ENCODE results near the gene FAM9C. TPM values are rescaled to one million over a fixed set of nuclear protein-coding genes. Genes with fewer than 3 reads are reported as not detected.
A peak's percentile ranks its signal among the peaks of the same experiment; 100 is the strongest.

The FAM9C gene
- polyA plus RNA-seq, 3 donors, result 0.17 to 0.48 (median 0.43) TPM

DNA sequence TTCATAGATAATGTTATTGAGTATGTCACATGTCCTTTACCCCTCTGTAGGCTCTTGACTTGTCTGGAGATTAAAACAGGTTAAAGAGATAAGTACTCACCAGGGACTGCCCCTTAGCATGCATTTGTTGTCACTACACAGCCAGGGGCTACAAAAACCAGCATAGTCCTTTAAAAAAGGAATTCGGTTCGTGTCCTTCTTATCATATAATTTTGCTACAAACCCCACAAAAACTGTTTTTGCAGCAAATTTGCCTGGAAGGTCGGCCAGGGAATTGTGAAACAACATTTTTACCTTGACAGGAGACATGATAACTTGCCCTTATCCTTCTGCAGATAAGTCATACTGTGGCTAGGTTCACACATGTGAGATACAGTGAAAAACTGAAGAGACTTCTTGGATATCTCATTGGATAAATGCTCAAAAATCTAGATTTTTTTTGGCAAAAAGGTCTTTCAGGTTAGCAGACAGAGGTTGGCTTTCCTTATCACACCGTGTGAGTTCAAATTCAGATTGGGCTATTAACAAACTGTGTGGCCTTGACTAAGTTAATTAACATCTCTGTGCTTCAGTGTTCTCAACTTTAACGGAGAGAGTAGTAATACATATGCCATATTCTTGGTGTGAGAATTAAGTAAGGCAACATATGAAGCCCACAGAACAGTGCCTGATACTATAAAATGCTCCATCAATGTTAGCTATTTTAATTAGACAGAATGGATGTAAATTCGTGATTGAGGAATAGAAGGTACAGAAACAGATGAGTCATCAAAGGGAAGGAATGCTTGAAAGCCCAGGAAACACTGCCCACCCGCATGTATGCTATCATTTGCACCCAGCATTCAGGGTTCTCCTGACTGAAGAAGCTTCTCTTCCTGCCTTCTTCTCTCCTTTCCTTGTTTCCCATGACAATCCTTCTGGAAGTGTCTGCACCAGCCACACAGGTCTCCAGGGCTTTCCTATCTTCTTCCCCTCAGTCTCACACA lies 30.0 kb downstream of the FAM9C start:
- DNase-seq (ENCODE audit: extremely low read depth in 1 of 11, low read depth in 9 of 11, low spot score in 4 of 11), result no peak

DNA sequence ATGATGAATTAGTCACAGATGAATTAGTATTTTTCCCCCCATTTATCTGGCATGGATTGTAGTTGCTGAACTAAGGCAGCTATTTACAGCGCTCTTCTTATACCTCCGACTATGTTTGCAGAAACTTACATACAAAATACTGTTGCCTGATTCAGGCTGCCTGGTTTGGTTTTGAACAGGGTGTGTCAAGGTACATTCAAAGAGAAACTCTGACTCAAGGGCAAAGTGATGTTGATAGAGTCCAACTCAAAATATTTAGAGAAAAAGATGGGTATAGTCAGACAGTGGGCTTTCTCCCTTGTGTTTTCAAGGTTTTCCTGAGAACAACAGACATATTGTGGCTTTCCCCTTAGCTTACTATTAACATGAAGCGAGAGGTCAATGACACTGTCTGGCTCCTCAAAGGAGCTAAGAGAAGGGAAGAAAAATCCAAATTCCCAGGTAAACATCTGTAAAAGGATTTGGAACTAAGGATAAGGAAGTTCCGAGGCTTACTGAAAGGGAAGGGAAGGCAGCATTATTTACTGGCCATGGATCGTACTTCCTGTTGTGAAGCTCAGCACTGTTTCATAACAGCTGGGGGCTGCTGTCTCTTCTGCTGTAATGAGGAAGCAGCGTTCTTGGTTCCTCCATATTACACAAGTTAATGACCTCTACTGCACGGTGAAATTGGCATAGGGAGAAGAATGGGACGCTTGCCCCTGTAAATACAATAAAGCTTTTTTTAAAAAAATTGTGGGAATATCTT lies 30.9 kb downstream of the FAM9C start:
- DNase-seq (ENCODE audit: extremely low read depth in 1 of 11, low read depth in 9 of 11, low spot score in 4 of 11), result peak in 2 of 11 donors; percentile 47 to 59

DNA sequence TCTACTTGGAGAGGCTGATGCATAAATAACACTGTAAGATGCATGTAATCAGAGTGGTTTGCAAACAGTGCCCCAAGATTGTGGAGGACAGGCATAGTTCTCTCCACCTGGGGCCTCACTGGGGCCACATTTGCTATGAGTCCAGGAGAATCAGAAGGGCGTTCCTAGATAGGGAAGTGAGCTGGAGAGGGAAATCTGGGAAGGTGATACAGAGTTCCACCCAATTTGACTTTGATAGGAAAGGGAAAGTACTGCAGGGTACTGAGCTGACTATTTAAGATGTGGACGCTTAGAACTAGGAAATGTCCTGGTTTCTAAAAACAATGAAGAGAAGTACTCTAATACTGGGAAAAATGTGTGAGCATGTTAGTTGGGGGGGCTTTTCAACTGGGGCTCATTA lies 33.9 kb downstream of the FAM9C start:
- no peak for DNase-seq (ENCODE audit: extremely low read depth in 1 of 11, low read depth in 9 of 11, low spot score in 4 of 11)

DNA sequence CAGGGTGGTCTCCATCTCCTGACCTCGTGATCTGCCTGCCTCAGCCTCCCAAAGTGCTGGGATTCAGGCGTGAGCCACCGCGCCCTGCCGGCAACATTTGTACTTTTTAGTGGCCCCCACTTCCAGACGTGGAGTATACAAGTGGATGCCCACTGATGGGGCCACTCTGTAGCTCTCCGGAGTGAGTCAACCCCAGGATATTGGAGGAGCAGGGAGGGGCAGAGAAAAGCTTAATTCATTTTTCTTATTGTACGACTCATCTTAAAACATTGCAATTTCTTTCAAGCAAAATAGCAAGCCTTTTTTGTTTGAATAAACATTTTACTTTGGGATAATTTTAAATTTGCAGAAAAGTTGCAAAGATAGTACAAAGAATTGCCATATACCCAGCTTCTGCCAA lies 34.6 kb downstream of the FAM9C start:
- no peak for DNase-seq (ENCODE audit: extremely low read depth in 1 of 11, low read depth in 9 of 11, low spot score in 4 of 11)

DNA sequence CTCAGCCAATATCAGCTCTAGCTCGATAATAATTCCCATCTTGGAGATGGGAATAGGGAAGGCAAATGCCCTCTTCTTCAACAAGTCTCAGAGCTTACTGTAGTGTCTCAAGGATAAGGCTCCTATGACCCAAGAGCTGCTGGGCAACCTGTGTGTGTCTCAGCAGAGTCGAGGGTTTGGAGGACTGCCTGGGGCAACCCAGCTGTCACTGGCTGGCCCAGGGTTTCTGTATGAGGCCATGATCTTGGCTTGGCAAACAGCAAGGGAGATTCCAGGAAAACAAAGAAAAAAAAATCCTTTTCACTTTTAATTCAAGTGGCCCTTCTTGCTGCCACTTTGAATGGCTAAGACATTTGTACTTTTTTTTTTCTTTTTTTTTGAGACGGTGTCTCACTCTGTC lies 35.1 kb downstream of the FAM9C start:
- no peak for DNase-seq (ENCODE audit: extremely low read depth in 1 of 11, low read depth in 9 of 11, low spot score in 4 of 11)

DNA sequence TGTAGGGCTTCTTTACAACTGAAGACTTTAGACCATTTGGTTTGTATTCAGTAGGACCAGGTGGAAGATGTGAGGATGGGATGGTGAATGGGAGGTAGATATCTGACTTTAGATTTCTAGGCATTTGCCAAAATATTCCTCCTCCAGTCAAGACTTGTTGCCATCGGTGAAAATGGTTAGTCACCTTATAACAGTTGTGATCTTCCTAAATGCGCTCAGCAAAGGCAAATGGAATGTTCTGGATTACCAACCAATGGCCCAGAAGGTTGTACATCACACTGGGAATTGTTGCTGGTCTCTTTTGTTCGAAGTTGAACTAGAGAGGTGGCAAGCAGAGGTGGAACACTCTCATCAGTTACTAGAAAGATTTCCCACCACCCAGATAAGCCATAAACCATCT lies 35.6 kb downstream of the FAM9C start:
- DNase-seq (ENCODE audit: extremely low read depth in 1 of 11, low read depth in 9 of 11, low spot score in 4 of 11), result no peak

DNA sequence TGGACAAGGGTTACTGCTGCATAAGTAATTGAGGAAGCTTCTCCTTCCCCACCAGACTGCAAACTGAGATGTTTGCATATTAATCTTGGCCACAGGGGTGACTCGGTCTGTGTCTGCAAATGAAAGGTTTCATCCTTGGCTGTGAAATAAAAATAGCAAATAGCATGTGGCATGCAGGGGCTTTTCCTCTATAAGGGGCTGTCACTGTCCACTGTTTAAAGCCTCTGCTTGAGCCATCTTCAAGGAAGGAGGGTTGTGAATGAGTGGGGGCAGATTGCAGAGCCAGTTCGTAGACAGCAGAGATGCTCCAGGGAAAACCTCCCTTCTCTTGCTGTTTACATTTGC lies 36.3 kb downstream of the FAM9C start:
- DNase-seq (ENCODE audit: extremely low read depth in 1 of 11, low read depth in 9 of 11, low spot score in 4 of 11), result no peak

DNA sequence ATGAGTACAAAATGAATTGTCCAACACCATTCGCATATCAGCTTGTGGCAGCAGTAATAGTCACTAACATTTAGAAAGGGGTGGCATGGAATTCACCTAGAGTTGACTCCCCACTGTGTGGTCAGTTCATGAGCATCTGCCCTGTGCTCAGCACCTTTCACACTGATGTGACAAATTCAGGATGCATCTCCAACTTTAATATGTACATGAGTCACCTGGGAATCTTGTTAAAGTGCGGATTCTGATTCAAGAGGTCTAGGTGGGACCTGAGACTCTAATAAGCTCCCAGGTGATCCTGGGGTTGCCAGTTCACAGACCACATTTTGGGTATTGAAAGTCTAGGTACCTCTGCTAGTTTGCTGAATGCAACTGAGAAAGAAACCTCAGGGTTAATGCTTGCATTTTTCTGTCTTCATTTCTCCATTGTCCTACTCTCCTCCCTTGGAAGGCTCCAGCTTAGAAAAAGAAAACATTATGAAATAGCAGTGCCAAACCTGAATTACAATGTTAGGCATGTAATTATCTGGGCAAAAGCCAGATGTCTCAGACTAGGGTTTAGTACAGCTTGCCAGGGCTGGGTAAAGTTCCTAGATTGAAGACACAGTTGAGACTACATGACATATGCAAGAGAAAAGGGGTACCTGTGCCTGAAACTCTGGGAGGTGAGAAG lies 36.8 kb downstream of the FAM9C start:
- no peak for DNase-seq (ENCODE audit: extremely low read depth in 1 of 11, low read depth in 9 of 11, low spot score in 4 of 11)

DNA sequence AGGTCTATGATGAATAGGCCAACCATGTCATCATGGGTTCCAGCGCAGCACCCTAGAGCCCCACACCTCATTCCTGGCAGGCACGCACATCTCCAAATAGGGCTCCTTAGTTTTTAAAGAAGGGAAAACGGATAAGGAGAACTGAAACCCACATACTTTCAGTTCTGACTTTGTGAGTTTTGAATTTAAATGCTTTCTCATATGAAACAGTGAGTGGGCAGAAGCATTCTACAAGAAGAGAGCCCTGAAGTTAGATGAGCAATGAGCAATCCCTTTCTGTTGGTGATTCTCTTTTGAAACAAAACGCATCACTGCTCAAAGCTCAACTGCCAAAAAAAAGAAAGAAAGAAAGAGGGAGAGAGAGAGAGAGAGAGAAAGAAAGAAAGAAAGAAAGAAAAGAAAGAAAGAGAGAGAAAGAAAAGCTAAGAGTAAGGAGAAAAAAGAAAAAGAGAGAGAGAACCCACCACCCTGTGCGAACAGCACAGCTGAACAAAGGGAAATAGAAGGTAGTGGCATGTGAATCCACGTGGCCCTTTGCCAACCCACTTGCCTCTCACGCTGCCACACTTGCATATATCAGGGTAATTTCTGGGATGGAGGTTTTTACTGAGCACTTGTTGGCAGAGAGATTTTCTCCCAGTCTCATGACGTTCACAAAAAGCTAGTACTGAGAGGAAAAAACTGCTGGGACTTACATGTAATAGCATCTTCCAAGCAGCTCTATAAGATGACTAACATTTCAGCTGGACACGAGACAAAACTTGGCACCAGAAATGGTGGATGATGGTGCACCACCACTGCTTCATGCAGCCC lies 38.6 kb downstream of the FAM9C start:
- DNase-seq (ENCODE audit: extremely low read depth in 1 of 11, low read depth in 9 of 11, low spot score in 4 of 11), result no peak

DNA sequence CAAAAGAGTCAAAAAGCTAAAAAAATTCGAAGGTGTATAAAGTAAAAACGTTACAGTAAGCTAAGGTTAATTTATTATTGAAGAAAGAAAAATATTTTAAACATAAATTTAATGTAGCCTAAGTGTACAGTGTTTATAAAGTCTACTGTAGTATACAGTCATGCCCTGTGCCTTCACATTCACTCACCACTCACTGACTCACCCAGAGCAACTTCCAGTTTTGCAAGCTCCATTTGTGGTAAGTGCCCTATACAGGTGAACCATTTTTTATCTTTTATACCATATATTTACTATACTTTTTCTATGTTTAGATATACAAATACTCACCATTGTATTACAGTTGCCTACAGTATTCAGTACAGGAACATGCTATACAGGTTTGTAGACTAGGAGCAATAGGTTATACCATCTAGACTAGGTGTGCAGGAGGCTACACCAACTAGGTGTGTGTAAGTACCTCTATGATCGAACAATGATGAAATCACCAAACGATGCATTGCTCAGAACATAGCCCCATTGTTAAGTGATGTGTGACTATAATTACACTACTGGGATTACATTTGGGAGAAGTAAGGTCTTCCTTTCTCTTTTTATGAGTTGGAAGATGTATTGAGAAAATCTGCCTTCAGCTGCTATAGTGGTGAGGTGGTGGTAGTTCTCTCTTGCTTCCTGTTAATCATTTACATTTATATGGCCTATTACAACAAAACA lies 42.3 kb downstream of the FAM9C start:
- DNase-seq (ENCODE audit: extremely low read depth in 1 of 11, low read depth in 9 of 11, low spot score in 4 of 11), result no peak

DNA sequence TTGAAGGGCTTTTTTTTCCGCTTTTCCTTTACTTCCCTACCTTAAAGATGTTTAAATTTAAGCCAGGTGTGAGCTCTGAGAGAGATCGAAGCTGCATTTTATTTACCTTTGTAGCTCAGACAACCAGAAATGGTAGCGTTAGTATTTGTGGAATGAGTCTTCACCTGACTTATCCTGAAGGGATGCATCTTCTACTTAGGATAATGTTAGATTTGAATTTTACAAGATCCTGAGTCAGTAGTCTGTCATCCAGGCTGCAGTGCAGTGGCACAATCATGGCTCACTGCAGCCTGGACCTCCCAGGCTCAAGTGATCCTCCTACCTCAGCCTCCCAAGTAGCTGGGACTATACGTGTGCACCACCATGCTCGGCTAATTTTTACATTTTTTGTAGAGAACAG lies 43.3 kb downstream of the FAM9C start:
- no peak for DNase-seq (ENCODE audit: extremely low read depth in 1 of 11, low read depth in 9 of 11, low spot score in 4 of 11)

DNA sequence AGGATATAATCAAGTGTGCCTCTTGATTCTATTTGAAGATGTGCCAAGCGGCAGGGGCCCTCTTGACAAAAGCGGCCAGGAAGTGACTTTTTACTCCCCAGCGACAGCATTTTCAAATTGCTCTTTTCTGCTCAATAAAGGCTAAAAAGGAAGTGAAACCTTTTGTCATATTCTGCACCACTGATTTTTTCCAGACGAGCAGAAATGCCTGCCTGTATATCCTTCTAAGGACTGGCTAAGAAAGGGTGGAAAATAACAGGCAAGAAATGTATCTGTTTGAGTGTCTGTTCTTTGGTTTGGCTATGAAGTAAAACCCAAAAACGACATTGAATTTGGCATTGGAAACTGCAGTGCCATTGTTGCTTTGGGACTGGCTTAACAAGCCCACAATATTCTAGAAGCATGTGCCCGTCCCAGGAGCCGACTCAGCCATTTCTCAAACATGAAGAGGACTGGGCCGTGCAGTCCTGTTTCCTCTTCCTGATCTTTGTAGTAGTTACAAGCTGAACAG lies 44.1 kb downstream of the FAM9C start:
- DNase-seq (ENCODE audit: extremely low read depth in 1 of 11, low read depth in 9 of 11, low spot score in 4 of 11), result no peak

DNA sequence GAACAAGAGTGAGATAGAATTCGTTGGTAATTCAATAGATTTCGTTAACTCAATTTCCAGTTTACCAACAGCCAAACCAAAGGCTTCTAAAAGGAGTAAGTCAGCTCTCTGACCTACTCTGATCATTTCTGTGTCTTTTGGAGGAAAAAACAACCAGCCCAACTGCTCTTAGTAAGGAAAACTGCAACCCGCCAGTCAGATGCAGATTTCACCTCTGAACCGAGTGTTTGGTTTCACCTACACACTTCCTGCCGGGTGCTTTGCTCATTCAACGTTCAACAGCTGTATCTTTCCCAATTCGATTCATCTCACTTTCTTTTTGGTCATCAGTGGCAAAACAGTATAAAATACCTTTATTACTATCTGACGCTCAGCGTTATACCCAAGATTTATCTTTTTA lies 45.0 kb downstream of the FAM9C start:
- DNase-seq (ENCODE audit: extremely low read depth in 1 of 11, low read depth in 9 of 11, low spot score in 4 of 11), result no peak

DNA sequence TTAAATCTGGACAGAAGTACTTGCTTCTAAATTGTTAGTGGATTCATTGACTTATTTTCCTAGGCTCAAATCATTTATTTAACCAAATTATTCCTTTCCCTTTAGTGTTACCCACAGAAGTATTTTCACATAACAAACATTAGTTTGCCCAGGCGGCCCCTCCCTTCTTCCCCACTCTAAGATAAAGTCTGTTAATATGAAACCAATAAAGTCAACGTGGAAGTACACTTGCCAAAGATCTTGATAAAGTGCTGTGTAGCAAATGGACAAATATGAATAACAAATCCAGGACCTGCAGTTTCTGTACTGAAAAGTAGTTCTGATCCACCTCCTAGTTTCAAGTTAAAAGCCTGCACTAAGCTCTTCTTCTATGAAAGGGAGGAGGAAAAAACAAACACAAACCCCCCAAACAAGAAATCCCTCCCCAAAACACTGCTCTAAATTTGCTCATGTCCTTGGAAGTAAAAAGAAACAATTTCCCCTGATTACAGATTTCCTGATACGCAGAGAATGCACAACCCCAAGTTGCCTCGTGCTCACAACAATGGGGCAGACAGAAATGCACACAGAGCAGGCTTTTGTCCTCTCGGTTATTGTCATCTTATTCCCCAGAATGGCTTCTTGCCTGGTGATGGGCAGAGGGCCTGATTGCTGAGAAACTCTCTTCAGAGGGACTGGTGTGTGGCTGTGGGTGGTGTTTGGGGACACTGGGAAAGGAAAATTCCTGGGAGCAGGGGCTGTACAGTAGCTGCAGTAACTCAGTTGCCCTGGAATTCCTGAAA lies 46.3 kb downstream of the FAM9C start:
- DNase-seq (ENCODE audit: extremely low read depth in 1 of 11, low read depth in 9 of 11, low spot score in 4 of 11), result no peak

DNA sequence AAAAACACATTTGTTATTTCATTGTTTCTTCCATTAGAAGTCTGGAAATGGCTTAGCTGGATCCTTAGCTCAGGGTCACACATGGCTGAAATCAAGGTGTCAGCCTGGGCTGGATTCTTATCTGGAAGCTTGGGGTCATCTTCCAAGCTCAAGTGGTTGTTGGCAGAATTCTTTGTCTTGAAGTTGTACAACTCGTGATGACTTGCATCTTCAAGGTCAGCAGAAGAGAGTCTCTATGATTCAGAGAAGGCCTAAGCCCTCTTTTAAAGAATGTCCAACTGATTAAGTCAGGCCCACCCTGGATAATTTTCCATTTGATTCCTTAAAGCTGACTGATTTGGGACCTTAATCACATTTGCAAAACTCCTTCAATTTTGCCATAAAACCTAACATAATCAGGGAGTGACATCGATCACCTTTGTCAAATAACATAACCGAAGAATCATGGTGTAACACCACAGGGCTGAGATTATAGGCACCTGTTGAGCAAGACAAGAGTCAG lies 47.4 kb downstream of the FAM9C start:
- DNase-seq (ENCODE audit: extremely low read depth in 1 of 11, low read depth in 9 of 11, low spot score in 4 of 11), result no peak

DNA sequence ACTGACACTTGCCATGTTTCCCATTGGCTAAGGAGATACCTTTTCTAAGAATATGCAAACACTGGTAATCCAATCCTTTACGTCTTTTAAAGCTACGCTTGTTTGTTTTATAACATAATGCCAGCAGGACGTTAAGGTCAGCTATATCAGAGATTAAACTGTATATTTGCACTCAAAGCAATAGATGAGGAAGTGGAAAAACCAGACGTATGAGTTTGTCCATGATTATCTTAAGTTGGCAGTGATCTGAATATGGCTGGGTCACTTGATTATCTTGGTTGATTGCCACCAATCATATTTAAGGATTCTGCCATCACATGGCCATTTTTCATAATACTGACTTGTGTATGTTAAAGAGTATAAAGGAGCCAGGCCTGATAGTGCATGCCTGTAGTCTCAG lies 50.1 kb downstream of the FAM9C start:
- DNase-seq (ENCODE audit: extremely low read depth in 1 of 11, low read depth in 9 of 11, low spot score in 4 of 11), result no peak

DNA sequence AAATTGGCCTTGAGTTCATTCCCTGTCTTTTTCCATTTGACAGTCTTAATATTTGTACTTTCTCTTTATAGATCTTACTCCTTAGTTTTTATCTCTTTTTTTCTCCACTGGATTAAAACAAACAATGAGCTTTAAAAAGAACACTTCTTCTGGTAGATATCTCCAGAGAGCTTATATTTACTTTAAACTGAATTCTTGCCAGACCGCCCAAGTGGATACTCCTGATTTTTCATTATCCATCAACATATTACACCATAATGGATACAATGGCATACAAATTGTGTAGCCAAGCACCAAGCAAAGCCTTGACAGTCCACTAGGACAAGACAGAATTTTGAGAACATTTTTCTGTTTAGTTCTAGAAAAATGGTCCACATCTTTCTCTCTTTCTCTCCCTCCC lies 50.6 kb downstream of the FAM9C start:
- DNase-seq (ENCODE audit: extremely low read depth in 1 of 11, low read depth in 9 of 11, low spot score in 4 of 11), result no peak

Measured in renal cortex interstitium (tissue), 11 donors.